CD14-positive monocyte (primary cell): ENCODE data around the gene CBLIF. TPM values are rescaled to one million over a fixed set of nuclear protein-coding genes. Genes with fewer than 3 reads are reported as not detected.
A peak's percentile ranks its signal among the peaks of the same experiment; 100 is the strongest.

ENCODE experiments used
- DNase-seq, 3 donors: peaks; one replicate each; pipeline ENCODE4 v3.0.0-alpha.2; 2011 to 2022
- H2AFZ ChIP-seq: 2 replicates; pipeline ENCODE4 v1.6.0; 2012; ENCODE audit warnings: mild to moderate bottlenecking, low read depth, low read length, inconsistent platforms; ENCODE audit not compliant: insufficient read depth, poor library complexity, severe bottlenecking
- H3K27ac ChIP-seq, 2 donors: 1 replicate in 1 of 2; 2 replicates in 1 of 2; pipeline ENCODE4 v1.5.1; 2012 to 2013; ENCODE audit warnings: low read length in 2 of 2, control low read depth in 1 of 2, inconsistent platforms in 1 of 2, low read depth in 1 of 2, mild to moderate bottlenecking in 1 of 2
- H3K27me3 ChIP-seq, 2 donors: one replicate each; pipeline versions ENCODE4 v1.6.0 to v1.6.1; 2011 to 2013; ENCODE audit warnings: low read length in 2 of 2; ENCODE audit not compliant: control insufficient read depth in 2 of 2, insufficient read depth in 2 of 2
- H3K36me3 ChIP-seq, 2 donors: replicated peaks in 1 of 2; 1 replicate in 1 of 2; 2 replicates in 1 of 2; pipeline versions ENCODE4 v1.5.1 to v1.6.1; 2012 to 2013; ENCODE audit warnings: low read length in 2 of 2, control low read depth in 1 of 2, inconsistent platforms in 1 of 2, mild to moderate bottlenecking in 1 of 2; ENCODE audit not compliant: insufficient read depth in 2 of 2, control insufficient read depth in 1 of 2
- H3K4me1 ChIP-seq, 2 donors: 1 replicate in 1 of 2; 2 replicates in 1 of 2; pipeline versions ENCODE4 v1.5.1 to v1.6.1; 2012 to 2013; ENCODE audit warnings: low read length in 2 of 2, control low read depth in 1 of 2, inconsistent platforms in 1 of 2, mild to moderate bottlenecking in 1 of 2, moderate library complexity in 1 of 2; ENCODE audit not compliant: insufficient read depth in 2 of 2, control insufficient read depth in 1 of 2
- H3K4me2 ChIP-seq: replicated peaks from 2 replicates; pipeline ENCODE3; 2012; ENCODE audit warnings: low read length, moderate library complexity, mild to moderate bottlenecking; ENCODE audit not compliant: poor library complexity, severe bottlenecking; ENCODE audit errors: extremely low read depth
- H3K4me3 ChIP-seq, 3 experiments: fragments of 200-600 bp in 1 of 3; sonication (generic) in 1 of 3; replicated peaks in 1 of 3; 1 replicate in 2 of 3; 2 replicates in 1 of 3; pipeline ENCODE4 v1.5.1; 2011 to 2013; ENCODE audit warnings: low read length in 3 of 3, mild to moderate bottlenecking in 3 of 3, control low read depth in 2 of 3, low read depth in 2 of 3, inconsistent platforms in 1 of 3, moderate library complexity in 1 of 3
- H3K79me2 ChIP-seq: 2 replicates; pipeline ENCODE4 v1.6.0; 2012; ENCODE audit warnings: mild to moderate bottlenecking, control low read depth, inconsistent platforms, low read length, moderate library complexity; ENCODE audit not compliant: insufficient read depth
- H3K9ac ChIP-seq: 2 replicates; pipeline ENCODE4 v1.6.0; 2017; ENCODE audit warnings: low read length, mild to moderate bottlenecking; ENCODE audit not compliant: insufficient read depth, poor library complexity, severe bottlenecking
- H3K9me3 ChIP-seq, 2 donors: replicated peaks in 1 of 2; 1 replicate in 1 of 2; 2 replicates in 1 of 2; pipeline versions ENCODE4 v1.5.1 to v1.6.1; 2012 to 2013; ENCODE audit warnings: low read length in 2 of 2, control low read depth in 1 of 2; ENCODE audit not compliant: control insufficient read depth in 1 of 2, insufficient read depth in 1 of 2
- H4K20me1 ChIP-seq: 2 replicates; pipeline ENCODE4 v1.6.0; 2012; ENCODE audit warnings: mild to moderate bottlenecking, low read length, control low read depth, moderate library complexity; ENCODE audit not compliant: insufficient read depth
- H3K27ac Mint-ChIP-seq, 7 donors: one replicate each; pipeline ENCODE4 v1.8.0; 2020; ENCODE audit warnings: mild to moderate bottlenecking in 7 of 7, mixed read lengths in 7 of 7, moderate library complexity in 6 of 7, inconsistent platforms in 2 of 7
- H3K27me3 Mint-ChIP-seq, 3 donors: one replicate each; pipeline ENCODE4 v1.8.0; 2021 to 2022; ENCODE audit warnings: low read depth in 3 of 3, mild to moderate bottlenecking in 3 of 3, mixed read lengths in 3 of 3, moderate library complexity in 3 of 3, inconsistent platforms in 1 of 3
- H3K36me3 Mint-ChIP-seq, 2 donors: one replicate each; pipeline ENCODE4 v1.8.0; 2020; ENCODE audit warnings: mixed read lengths in 2 of 2, inconsistent platforms in 1 of 2, mild to moderate bottlenecking in 1 of 2
- H3K4me1 Mint-ChIP-seq: one replicate; pipeline ENCODE4 v1.8.0; 2020; ENCODE audit warnings: mild to moderate bottlenecking, mixed read lengths
- H3K4me3 Mint-ChIP-seq, 2 donors: one replicate each; pipeline ENCODE4 v1.8.0; 2020; ENCODE audit warnings: mild to moderate bottlenecking in 2 of 2, mixed read lengths in 2 of 2, moderate library complexity in 1 of 2
- H3K9me3 Mint-ChIP-seq, 7 donors: one replicate each; pipeline ENCODE4 v1.8.0; 2020 to 2022; ENCODE audit warnings: mixed read lengths in 7 of 7, mild to moderate bottlenecking in 6 of 7, moderate library complexity in 6 of 7, inconsistent platforms in 2 of 7
- WGBS: methylation state at CpG from one replicate; pipeline ENCODE4 v1.1.5; 2013; ENCODE audit warnings: missing lambda C conversion rate; ENCODE audit not compliant: insufficient coverage; 5-methylcytosine and 5-hydroxymethylcytosine counted together
- intact Hi-C, 2 donors: fragments of 100-400 bp; cut with micrococcal nuclease; formaldehyde crosslinking; loops; one replicate each; pipeline versions ENCODE4 v1.15.0 to v1.15.1; 2023
- polyA plus RNA-seq, 3 donors: library from polyadenylated mRNA; depleted of rRNA in 1 of 3; unstranded in 2 of 3; stranded (reverse) in 1 of 3; fragments of 300-500 nt in 2 of 3; fragments of >200 nt in 1 of 3; fragmentation: Illumina TruSeq in 2 of 3; gene quantifications; 1 replicate in 2 of 3; 2 replicates in 1 of 3; pipeline ENCODE4 v1.2.3, GENCODE V29; 2012 to 2021
- TF ChIP-seq, protein P1 (sequence below): fragments of 200-600 bp; IDR thresholded peaks from one replicate; pipeline ENCODE4 v1.8.0; 2022; ENCODE audit warnings: antibody characterized with exemption, mild to moderate bottlenecking

Gene CBLIF
- polyA plus RNA-seq, 3 donors: not detected

DNA sequence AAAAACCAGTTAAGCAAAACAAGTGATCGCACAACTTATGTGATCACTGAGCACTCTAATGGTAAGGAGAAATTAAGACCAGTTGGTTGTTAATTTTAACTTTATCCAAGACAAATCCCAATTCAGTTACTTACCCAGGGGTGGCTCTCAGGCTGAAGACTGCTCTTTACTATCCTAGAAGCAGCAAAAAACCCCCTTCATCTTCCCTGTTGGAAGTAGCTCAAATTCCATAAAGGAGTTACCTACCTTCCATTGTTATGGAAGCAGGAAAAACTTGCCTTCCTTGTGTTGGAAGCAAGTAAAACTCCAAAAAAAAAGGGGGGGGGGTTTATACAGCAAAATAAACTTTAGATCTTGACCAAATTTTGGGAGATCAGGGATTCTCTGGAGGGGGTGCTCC lies 29.5 kb downstream of the CBLIF start:
- Histone ChIP-seq H3K9me3 (no peaks in the 10 kb centered on the region), H3K9ac (no peak overlapping the region), H3K27me3 (no peaks in the 10 kb centered on the region), H2AFZ (no peak overlapping the region), H3K4me3 (no peak overlapping the region), H3K4me1 (peaks cover 23 to 29% of the 10 kb centered on the region in 2 donors), H4K20me1 (no peaks in the 10 kb centered on the region), H3K4me2 (no peak overlapping the region), H3K79me2 (no peaks in the 10 kb centered on the region), H3K36me3 (no peaks in the 10 kb centered on the region), H3K27ac (no peak overlapping the region)
- H3K27ac Mint-ChIP-seq: no peak overlapping the region
- H3K4me3 Mint-ChIP-seq: no peak overlapping the region
- no CpG with 5 or more reads among the region's 1 CpG for WGBS
- no peaks in the 10 kb centered on the region for H3K36me3 Mint-ChIP-seq
- intact Hi-C loops: no loop called here
- DNase-seq: no peak
- H3K4me1 Mint-ChIP-seq: peaks cover 26% of the 10 kb centered on the region
- H3K9me3 Mint-ChIP-seq: peaks cover 0 to 3% (median 0%) of the 10 kb centered on the region in 7 donors
- TF ChIP-seq, protein P1, sequence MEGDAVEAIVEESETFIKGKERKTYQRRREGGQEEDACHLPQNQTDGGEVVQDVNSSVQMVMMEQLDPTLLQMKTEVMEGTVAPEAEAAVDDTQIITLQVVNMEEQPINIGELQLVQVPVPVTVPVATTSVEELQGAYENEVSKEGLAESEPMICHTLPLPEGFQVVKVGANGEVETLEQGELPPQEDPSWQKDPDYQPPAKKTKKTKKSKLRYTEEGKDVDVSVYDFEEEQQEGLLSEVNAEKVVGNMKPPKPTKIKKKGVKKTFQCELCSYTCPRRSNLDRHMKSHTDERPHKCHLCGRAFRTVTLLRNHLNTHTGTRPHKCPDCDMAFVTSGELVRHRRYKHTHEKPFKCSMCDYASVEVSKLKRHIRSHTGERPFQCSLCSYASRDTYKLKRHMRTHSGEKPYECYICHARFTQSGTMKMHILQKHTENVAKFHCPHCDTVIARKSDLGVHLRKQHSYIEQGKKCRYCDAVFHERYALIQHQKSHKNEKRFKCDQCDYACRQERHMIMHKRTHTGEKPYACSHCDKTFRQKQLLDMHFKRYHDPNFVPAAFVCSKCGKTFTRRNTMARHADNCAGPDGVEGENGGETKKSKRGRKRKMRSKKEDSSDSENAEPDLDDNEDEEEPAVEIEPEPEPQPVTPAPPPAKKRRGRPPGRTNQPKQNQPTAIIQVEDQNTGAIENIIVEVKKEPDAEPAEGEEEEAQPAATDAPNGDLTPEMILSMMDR: no peak
- H3K27me3 Mint-ChIP-seq: no peaks in the 10 kb centered on the region

DNA sequence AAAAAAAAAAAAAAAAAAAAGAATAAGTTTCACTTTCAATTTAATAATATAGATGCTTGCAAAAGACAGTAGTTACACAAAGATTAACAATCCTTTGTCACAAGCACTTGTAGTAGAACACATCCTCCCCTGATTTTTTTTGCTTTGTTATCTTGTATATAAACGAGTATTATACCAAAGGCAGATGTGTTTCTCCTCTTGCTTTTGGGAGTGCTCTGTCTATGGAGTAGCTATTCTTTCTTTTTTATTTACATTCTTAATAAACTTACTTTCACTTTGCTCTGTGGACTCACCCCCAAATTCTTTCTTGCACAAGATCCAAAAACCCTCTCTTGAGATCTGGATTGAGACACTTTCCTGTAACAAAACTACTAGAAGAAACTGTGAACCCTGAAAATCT lies 31.3 kb downstream of the CBLIF start:
- DNase-seq: peak; percentile 14 to 33 (median 29)
- no peaks in the 10 kb centered on the region for H3K9me3 ChIP-seq
- peak overlapping the region; percentile 52 for H2AFZ ChIP-seq
- H3K27ac Mint-ChIP-seq: peak overlapping the region; percentile 83 to 91 (median 89)
- H3K27ac ChIP-seq: peak overlapping the region; percentile 60 to 68
- peaks cover 0 to 3% (median 0%) of the 10 kb centered on the region in 7 donors for H3K9me3 Mint-ChIP-seq
- no peak overlapping the region for H3K9ac ChIP-seq
- H3K4me1 ChIP-seq: peaks cover 30 to 40% of the 10 kb centered on the region in 2 donors
- TF ChIP-seq, protein P1: no peak
- no peaks in the 10 kb centered on the region for H3K27me3 ChIP-seq
- intact Hi-C loops: loop anchor here in 1 of 2 donors (5.0 kb wide), 1 partner anchor 147 kb away; the partner anchor contains the start of gene PATL1
- H3K4me1 Mint-ChIP-seq: peaks cover 33% of the 10 kb centered on the region
- H3K4me3 Mint-ChIP-seq: peak overlapping the region; percentile 49 to 82
- no peaks in the 10 kb centered on the region for H4K20me1 ChIP-seq
- peaks cover 15% of the 10 kb centered on the region for H3K79me2 ChIP-seq
- no peaks in the 10 kb centered on the region for H3K36me3 Mint-ChIP-seq
- peak overlapping the region; percentile 58 for H3K4me2 ChIP-seq
- no peaks in the 10 kb centered on the region for H3K36me3 ChIP-seq
- no CpG with 5 or more reads among the region's 1 CpG for WGBS
- no peaks in the 10 kb centered on the region for H3K27me3 Mint-ChIP-seq
- peak overlapping the region; percentile 34 to 69 (median 66) for H3K4me3 ChIP-seq
